GM21390 (cell line): ENCODE data around the gene C2orf69.
"Not testable (repeated sequence)": the region's sequence is repeated elsewhere in the genome, so short reads cannot be mapped to it uniquely, and the experiment has no call there.

ENCODE experiments used
- ATAC-seq: cut with Tn5 transposase; IDR thresholded peaks from one replicate; pipeline ENCODE4 v1.9.1; 2021; ENCODE audit not compliant: unreplicated experiment

Gene C2orf69

DNA sequence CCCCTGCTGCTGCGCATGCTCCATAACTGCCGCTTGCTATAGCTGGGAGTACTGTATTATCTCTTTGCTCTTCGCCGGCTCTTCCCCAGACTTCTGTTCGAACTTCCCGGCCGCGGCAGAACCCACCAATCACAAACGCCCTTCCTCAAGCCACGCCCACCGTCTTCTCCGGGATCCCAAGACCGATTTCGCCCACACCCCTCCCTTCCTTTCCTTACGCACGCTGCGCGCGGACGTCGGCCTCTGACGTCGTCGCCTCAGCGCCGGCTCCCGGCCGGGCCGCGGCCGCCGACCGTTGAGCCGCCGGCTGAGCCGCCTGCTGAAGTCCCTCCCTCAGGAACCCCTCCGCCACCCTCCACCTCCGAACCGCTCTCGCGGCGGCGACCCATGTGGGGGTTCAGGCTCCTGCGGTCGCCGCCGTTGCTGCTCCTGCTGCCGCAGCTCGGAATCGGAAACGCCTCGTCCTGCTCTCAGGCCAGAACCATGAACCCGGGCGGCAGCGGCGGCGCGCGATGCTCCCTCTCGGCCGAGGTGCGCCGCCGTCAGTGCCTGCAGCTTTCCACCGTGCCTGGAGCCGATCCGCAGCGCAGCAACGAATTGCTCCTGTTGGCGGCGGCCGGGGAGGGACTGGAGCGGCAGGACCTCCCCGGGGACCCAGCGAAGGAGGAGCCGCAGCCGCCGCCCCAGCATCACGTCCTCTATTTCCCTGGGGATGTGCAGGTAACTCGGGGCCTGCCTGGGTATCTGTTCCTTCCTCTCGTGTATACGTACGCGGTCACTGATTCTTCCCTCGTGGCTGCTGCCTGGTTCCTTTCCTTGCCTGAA is at the start of gene C2orf69:
TSS of gene C2orf69 (plus strand) at position 242 of the 825 bp plus-strand sequence. CDS start at position 388, 146 bp downstream.
- peak; percentile 89 for ATAC-seq

- no peak for ATAC-seq
These were observed 48.3 kb upstream of the C2orf69 start for GRCh38 chr2:199862788-199863187.

DNA sequence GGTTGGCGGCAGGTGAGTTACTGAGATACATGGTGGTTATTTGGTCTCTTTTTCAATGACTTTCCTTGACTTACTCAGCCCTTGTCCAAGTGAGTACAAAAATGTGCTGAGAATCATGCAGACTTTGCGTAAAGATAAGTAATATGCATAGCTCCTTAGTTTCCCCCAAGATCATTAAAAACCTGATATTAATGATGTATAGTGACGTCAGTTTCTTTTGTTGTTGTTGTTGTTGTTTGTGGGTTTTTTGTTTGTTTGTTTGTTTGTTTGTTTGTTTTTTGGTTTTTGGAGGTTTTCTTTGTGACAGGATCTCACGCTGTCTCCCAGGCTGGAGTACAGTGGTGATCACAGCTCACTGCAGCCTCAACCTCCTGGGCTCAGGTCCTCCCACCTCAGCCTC is 45.2 kb upstream of the C2orf69 start:
- ATAC-seq: no peak

- ATAC-seq: no peak
These were observed 42.5 kb upstream of the C2orf69 start for GRCh38 chr2:199868431-199869226.

- ATAC-seq: no peak
These were observed 41.9 kb upstream of the C2orf69 start for GRCh38 chr2:199869227-199869541.

DNA sequence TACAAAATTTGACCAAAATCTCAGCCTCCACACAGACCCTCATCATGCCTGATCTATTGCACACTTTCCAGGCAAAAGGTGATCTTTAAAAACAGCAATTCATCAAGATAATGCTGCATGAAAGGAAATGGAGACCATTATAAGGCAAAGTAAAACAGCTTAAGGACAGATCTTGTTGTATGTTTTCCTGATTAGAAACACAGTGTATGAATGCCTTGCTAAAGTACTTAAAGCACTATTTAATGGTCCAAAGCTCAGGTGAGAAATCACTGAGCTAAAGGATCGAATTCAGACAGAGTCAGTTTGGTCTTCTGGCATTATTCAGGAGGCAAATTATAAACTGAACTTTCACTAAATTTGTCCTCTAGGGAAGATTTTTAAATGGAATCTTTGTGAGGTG is 41.4 kb upstream of the C2orf69 start:
- ATAC-seq: no peak

- ATAC-seq: no peak
These were observed 40.5 kb upstream of the C2orf69 start for GRCh38 chr2:199870581-199870980.

DNA sequence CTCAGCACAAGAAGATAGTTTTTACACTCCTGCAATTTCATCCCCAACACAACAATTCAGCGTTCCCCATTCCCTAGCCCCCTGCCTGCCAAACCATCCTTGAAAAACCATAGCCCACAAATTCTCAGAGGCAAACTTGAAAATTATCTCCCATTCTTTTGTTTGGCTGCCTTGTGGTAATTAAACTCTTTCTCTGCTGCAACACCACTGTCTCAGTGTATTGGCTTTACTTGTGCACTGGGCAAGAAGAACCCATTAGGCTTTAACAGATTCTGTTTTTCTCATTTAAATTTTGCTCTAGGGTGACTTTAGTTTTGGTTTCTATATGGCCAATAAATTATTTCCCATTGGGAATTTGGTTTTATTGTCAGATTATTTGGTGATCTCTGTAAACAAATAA is 36.9 kb upstream of the C2orf69 start:
- no peak for ATAC-seq

DNA sequence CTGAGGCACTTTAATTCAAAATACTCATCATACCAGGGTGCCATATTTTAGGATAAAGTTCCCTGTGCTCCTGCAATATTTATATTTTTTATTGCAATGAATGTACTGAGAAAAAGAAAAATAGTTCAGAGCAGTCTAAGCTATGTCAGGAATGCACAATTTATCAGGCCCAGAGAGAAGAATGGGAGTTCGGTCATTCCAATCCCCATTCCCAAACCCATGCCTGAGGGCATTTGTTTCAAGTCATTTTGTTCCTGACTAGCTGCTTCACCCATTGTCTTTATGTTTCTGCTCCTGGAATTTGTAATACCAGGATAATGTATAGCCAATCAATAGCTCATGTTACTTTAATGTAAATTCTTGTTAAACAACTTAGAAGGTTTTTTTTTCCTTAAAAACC is 35.7 kb upstream of the C2orf69 start:
- ATAC-seq: no peak

DNA sequence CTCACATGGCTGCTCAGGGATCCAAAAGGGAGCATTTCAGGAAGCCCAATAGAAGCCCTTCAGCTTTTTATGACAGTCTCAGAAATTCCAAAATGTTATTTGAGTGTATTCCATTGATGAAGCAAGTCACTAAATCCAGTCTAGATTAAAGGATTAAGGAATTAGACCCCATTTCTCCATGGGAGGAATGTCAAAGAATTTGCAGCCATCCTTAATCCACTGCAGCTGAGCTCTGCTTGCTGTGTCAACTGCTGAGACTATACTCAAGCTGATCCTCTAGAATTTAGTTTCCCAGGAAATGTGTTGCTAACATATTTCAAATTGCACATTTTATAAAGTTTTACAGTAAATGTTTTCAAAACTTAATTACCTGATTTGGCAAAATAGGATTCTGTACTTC is 28.4 kb upstream of the C2orf69 start:
- no peak for ATAC-seq

- no peak for ATAC-seq
These were observed 27.4 kb upstream of the C2orf69 start for GRCh38 chr2:199883474-199884212.

GRCh38 chr2:199895406-199895805 is 15.7 kb upstream of the C2orf69 start:
- ATAC-seq: no peak

DNA sequence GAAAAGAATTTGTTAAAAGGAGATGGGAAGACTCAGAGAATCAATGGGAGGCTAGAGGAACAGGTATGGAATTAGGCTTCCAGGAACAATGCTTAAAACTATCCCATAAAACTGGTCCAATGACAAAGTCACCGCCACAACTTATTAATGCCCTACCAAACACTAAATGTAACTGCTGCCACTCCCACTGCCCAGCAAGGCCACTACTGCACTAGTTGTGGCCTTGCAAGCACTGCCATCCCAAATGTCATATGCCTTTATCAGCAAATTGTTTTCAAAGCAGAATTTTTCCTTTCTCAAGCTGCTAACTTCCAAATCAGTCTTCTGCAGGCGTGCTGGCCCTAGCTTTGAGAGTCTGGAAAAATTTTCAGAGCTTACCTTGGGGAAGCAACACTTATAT is 14.5 kb upstream of the C2orf69 start:
- ATAC-seq: no peak

DNA sequence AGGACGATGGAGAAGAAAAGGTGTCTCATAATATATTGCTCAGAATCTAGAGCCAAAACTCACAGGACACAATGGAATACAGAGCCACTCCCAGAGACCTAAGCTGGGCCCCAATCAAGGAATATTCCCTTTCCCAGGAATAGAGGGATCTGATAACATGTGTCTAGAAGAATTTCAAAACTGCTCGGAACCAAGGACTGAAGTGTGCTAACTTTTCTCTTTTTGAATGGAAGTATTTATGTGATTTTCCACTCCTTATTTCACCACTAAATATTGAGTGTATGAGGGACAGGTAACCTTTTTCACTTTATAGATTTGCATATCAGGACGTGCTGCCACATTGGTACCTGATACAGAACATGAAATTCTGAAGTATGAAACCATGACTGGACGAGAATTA is 9.2 kb upstream of the C2orf69 start:
- ATAC-seq: no peak

DNA sequence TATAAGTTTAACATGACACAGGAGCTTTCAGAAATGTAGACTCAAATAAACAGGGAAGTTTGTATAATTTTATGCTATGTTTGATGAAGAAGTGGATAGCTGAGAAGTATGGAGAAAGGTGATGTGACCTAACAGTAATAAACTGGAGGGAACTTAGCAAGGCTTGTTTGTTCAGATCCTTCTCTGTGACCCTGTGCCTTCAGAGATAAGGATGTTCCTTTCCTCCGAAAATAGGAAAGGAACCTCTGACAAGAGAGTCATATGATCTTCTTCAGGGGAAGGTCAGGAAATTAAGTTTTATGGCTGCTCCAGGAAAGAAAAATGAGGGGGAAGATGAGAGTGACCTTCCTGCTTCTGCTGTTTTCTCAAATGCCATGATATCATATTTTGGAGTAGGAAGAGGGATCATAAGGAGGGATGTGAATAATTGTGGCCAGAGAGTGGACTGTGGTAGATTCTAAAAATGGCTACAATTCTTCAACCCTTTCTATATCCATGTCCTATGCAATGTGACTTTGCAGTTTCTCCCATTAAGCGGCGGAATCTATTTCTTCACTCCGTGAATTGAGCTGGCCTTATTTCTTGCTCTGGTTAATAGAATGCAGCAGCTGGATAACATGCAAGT is 8.5 kb upstream of the C2orf69 start:
- no peak for ATAC-seq

- ATAC-seq: no peak
These were observed 8.0 kb upstream of the C2orf69 start for GRCh38 chr2:199903111-199903510.

- no peak for ATAC-seq
These were observed 3.9 kb upstream of the C2orf69 start for GRCh38 chr2:199907008-199907714.

DNA sequence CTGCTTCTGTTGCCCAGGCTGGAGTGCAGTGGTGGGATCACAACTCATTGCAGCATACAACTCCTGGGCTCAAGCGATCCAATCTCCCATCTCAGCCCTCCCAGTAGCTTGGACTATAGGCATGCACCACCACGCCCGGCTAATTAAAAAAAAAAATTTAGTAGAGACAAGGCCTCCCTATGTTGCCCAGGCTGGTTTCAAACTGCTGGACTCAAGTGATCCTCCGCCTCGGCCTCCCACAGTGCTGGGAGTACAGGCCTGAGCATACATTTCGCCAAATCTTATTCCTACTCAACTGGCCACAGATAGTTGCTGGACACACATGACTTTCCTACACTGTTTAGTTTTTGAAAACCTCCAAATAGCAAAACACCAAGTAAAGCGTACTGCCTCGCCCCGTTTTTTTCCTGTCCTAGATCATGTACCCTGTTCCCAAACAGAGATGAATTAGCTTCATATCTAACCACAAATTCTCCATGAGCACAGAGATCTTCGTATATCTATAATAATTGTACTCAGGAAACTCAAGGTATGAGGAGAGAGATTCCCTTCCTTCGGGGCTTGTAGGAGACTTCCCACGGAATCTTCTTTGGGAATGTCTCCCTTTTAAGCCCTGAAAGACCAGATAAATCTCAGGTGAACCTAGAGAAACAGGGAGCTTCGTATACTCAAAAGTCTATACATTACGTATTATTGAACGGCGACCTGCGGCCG is 598 bp upstream of the C2orf69 start:
- ATAC-seq: no peak

GRCh38 chr2:199911877-199912161 is 726 bp downstream of the C2orf69 start:
- no peak for ATAC-seq

GRCh38 chr2:199912553-199913114 is 1.5 kb downstream of the C2orf69 start:
- ATAC-seq: not testable (repeated sequence)
